H9 (cell line): ENCODE measurements around the gene ZNF184. TPM values are rescaled to one million over a fixed set of nuclear protein-coding genes. Genes with fewer than 3 reads are reported as not detected.

Source experiments
- DNase-seq: peaks from one replicate; pipeline ENCODE4 v3.0.0-alpha.2; 2017
- H2AFZ ChIP-seq: one replicate; pipeline ENCODE4 v1.6.1; 2013; ENCODE audit warnings: mild to moderate bottlenecking, low read length, control low read depth, moderate library complexity
- H2AK5ac ChIP-seq: 2 replicates; pipeline ENCODE4 v1.6.1; 2013; ENCODE audit warnings: low read length, control low read depth, mixed read lengths; ENCODE audit not compliant: insufficient read length
- H2BK120ac ChIP-seq: one replicate; pipeline ENCODE4 v1.6.1; 2013; ENCODE audit warnings: low read depth, mild to moderate bottlenecking, low read length, control low read depth, inconsistent platforms; ENCODE audit not compliant: poor library complexity, severe bottlenecking
- H2BK12ac ChIP-seq: 2 replicates; pipeline ENCODE4 v1.6.1; 2013; ENCODE audit warnings: low read length, control low read depth, mixed read lengths, low read depth; ENCODE audit not compliant: insufficient read length
- H2BK15ac ChIP-seq: 2 replicates; pipeline ENCODE4 v1.6.1; 2013; ENCODE audit warnings: low read depth, low read length, control low read depth
- H2BK20ac ChIP-seq: one replicate; pipeline ENCODE4 v1.6.1; 2013; ENCODE audit warnings: low read depth, mild to moderate bottlenecking, low read length, control low read depth, inconsistent platforms; ENCODE audit not compliant: poor library complexity, severe bottlenecking
- H2BK5ac ChIP-seq: 2 replicates; pipeline ENCODE4 v1.6.1; 2013; ENCODE audit warnings: low read length, control low read depth, mixed read lengths; ENCODE audit not compliant: insufficient read length
- H3K14ac ChIP-seq: 2 replicates; pipeline ENCODE4 v1.6.1; 2013; ENCODE audit warnings: low read length, control low read depth; ENCODE audit not compliant: insufficient read depth
- H3K18ac ChIP-seq: 2 replicates; pipeline ENCODE4 v1.6.1; 2013; ENCODE audit warnings: low read depth, mild to moderate bottlenecking, mixed read lengths, low read length, control low read depth; ENCODE audit not compliant: insufficient read length
- H3K23ac ChIP-seq: 2 replicates; pipeline ENCODE4 v1.6.1; 2013; ENCODE audit warnings: low read length, control low read depth, mixed read lengths, low read depth; ENCODE audit not compliant: insufficient read length
- H3K23me2 ChIP-seq: 2 replicates; pipeline ENCODE4 v1.6.1; 2013; ENCODE audit warnings: low read depth, mild to moderate bottlenecking, mixed read lengths, low read length, control low read depth; ENCODE audit not compliant: insufficient read length, poor library complexity, severe bottlenecking
- H3K27ac ChIP-seq: 2 replicates; pipeline ENCODE4 v1.5.1; 2013; ENCODE audit warnings: low read length, control low read depth, mixed read lengths, low read depth; ENCODE audit not compliant: insufficient read length
- H3K27me3 ChIP-seq: 2 replicates; pipeline ENCODE4 v1.6.1; 2013; ENCODE audit warnings: low read length, control low read depth, inconsistent platforms; ENCODE audit not compliant: insufficient read depth
- H3K4ac ChIP-seq: 2 replicates; pipeline ENCODE4 v1.6.1; 2013; ENCODE audit warnings: low read depth, mild to moderate bottlenecking, control low read depth, inconsistent platforms, low read length, moderate library complexity
- H3K4me1 ChIP-seq: 2 replicates; pipeline ENCODE4 v1.6.1; 2013; ENCODE audit warnings: low read length, control low read depth, inconsistent platforms; ENCODE audit not compliant: insufficient read depth
- H3K4me2 ChIP-seq: 2 replicates; pipeline ENCODE4 v1.6.1; 2013; ENCODE audit warnings: low read length, control low read depth, mixed read lengths; ENCODE audit not compliant: insufficient read length, insufficient read depth
- H3K56ac ChIP-seq: 2 replicates; pipeline ENCODE4 v1.6.1; 2013; ENCODE audit warnings: low read depth, mild to moderate bottlenecking, mixed read lengths, low read length, control low read depth; ENCODE audit not compliant: insufficient read length
- H3K79me1 ChIP-seq: 2 replicates; pipeline ENCODE4 v1.6.1; 2013; ENCODE audit warnings: low read depth, mild to moderate bottlenecking, moderate library complexity, low read length, control low read depth, inconsistent platforms; ENCODE audit not compliant: insufficient read depth, poor library complexity, severe bottlenecking
- H3K79me2 ChIP-seq: 2 replicates; pipeline ENCODE4 v1.6.1; 2013; ENCODE audit warnings: low read length, control low read depth, inconsistent platforms; ENCODE audit not compliant: insufficient read depth
- H3K9ac ChIP-seq: 2 replicates; pipeline ENCODE4 v1.6.1; 2013; ENCODE audit warnings: low read length, control low read depth, mixed read lengths; ENCODE audit not compliant: insufficient read length; ENCODE audit errors: extremely low read depth
- H3K9me3 ChIP-seq: one replicate; pipeline ENCODE4 v1.6.1; 2013; ENCODE audit warnings: low read depth, low read length, inconsistent platforms; ENCODE audit not compliant: control insufficient read depth
- H3T11ph ChIP-seq: one replicate; pipeline ENCODE4 v1.6.1; 2013; ENCODE audit warnings: mild to moderate bottlenecking, low read length, control low read depth, inconsistent platforms
- H4K20me1 ChIP-seq: one replicate; pipeline ENCODE4 v1.6.1; 2013; ENCODE audit not compliant: control insufficient read depth, insufficient read length, insufficient read depth
- H4K5ac ChIP-seq: 2 replicates; pipeline ENCODE4 v1.6.1; 2013; ENCODE audit warnings: low read depth, mild to moderate bottlenecking, mixed read lengths, low read length, control low read depth; ENCODE audit not compliant: insufficient read length
- H4K8ac ChIP-seq: replicated peaks from 2 replicates; pipeline ENCODE4 v1.6.1; 2013; ENCODE audit warnings: low read length, control low read depth, mixed read lengths, low read depth; ENCODE audit not compliant: insufficient read length
- H4K91ac ChIP-seq: 2 replicates; pipeline ENCODE4 v1.6.1; 2013; ENCODE audit warnings: low read depth, mild to moderate bottlenecking, moderate library complexity, mixed read lengths, low read length, control low read depth; ENCODE audit not compliant: insufficient read length
- H3K27ac Mint-ChIP-seq, 3 experiments: 2 replicates in 2 of 3; 3 replicates in 1 of 3; pipeline ENCODE4 v1.8.0; 2020 to 2021; ENCODE audit warnings: mixed read lengths in 3 of 3, mild to moderate bottlenecking in 1 of 3, moderate library complexity in 1 of 3
- H3K27me3 Mint-ChIP-seq: 2 replicates; pipeline ENCODE4 v1.8.0; 2021; ENCODE audit warnings: low read depth, mild to moderate bottlenecking, moderate library complexity, mixed read lengths
- H3K36me3 Mint-ChIP-seq, 3 experiments: 2 replicates in 2 of 3; 3 replicates in 1 of 3; pipeline ENCODE4 v1.8.0; 2020 to 2021; ENCODE audit warnings: low read depth in 3 of 3, mixed read lengths in 3 of 3; ENCODE audit not compliant: insufficient read depth in 1 of 3
- H3K4me1 Mint-ChIP-seq, 2 experiments: 2 replicates each; pipeline ENCODE4 v1.8.0; 2020; ENCODE audit warnings: mixed read lengths in 2 of 2
- H3K4me3 Mint-ChIP-seq, 2 experiments: 2 replicates in 1 of 2; 3 replicates in 1 of 2; pipeline ENCODE4 v1.8.0; 2020 to 2021; ENCODE audit warnings: mild to moderate bottlenecking in 2 of 2, mixed read lengths in 2 of 2, moderate library complexity in 1 of 2
- H3K9me3 Mint-ChIP-seq, 2 experiments: 2 replicates in 1 of 2; 3 replicates in 1 of 2; pipeline ENCODE4 v1.8.0; 2020; ENCODE audit warnings: mild to moderate bottlenecking in 2 of 2, mixed read lengths in 2 of 2, moderate library complexity in 1 of 2
- WGBS: extraction: QIAGEN DNeasy Blood & Tissue Kit; methylation state at CpG from one replicate; pipeline ENCODE4 v1.1.7; 2013; ENCODE audit warnings: missing lambda C conversion rate, low lambda C conversion rate, mixed read lengths; ENCODE audit not compliant: insufficient read length; ENCODE audit errors: extremely low coverage; 5-methylcytosine and 5-hydroxymethylcytosine counted together
- total RNA-seq: library from RNA; stranded (reverse); gene quantifications from 2 replicates; pipeline ENCODE4 v1.2.1, GENCODE V29; 2021
- TF ChIP-seq, protein P1 (sequence below): fragments of 200-600 bp; sonication (generic); conservative IDR thresholded peaks from 3 replicates; pipeline ENCODE4 v1.8.0; 2021; ENCODE audit warnings: antibody characterized with exemption, mild to moderate bottlenecking

ZNF184 gene
- total RNA-seq, 1 experiment from 2014 or later, result 6.3 TPM

DNA sequence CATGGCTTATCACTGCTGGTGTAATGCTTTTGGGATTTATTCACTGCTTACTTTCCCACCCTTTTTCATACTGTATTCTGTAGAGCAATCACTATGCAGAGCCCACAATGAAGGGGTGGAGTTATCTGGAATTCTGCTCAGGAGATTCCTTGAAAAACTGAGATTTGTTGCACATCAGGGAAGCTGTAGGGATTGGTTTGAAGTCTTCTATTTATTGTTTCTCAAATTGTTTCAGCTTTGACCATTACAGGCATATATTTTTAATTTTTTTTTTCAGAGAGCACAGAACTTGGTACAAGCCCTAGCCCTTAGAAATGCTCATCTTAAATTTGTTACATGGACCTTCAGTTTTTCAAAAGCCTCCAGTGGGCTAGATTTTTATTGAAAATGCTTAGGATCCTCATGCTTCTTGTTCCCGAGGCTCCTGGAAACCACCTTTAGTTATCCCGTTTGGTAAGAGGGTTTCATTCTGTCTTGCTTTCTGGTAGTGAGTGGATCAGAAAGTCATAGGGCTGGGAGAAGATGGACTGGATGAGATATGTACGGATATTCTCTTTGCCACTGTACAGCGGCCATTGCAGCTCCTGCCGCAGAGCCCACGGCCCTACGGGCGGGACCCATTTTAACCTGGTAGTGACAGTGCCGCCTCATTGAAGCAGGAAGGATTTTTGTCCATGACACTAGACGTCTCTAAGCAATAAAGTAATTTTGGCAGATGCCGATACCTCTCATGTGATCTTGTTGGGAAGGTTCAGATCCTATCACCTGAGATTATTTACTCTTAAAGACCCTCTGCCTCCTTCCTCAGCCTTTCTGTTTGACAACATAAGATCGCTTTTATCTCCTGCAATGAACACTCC lies 45.3 kb upstream of the ZNF184 start:
- H3K27me3 Mint-ChIP-seq, result peaks cover 24% of the 10 kb centered on the region
- WGBS, result no CpG with 5 or more reads among the region's 12 CpGs
- Histone ChIP-seq H3K23me2 (no peaks in the 10 kb centered on the region), H2BK12ac (no peak overlapping the region), H3K27ac (no peak overlapping the region), H3K4me2 (peak overlapping the region; percentile 47), H3K27me3 (no peaks in the 10 kb centered on the region), H2BK120ac (no peak overlapping the region), H2BK15ac (no peak overlapping the region), H2AK5ac (no peak overlapping the region), H3K79me1 (no peaks in the 10 kb centered on the region), H3K23ac (no peak overlapping the region), H3K9ac (no peak overlapping the region), H2BK5ac (no peak overlapping the region), H3K4ac (no peak overlapping the region), H3K56ac (no peak overlapping the region), H3K4me1 (no peaks in the 10 kb centered on the region), H3T11ph (no peak overlapping the region), H3K14ac (no peak overlapping the region), H3K18ac (no peak overlapping the region), H4K5ac (no peak overlapping the region), H4K91ac (no peak overlapping the region), H3K79me2 (no peaks in the 10 kb centered on the region), H2BK20ac (no peak overlapping the region), H4K8ac (no peak overlapping the region), H4K20me1 (no peaks in the 10 kb centered on the region), H2AFZ (no peak overlapping the region), H3K9me3 (no peaks in the 10 kb centered on the region)
- TF ChIP-seq, protein P1, sequence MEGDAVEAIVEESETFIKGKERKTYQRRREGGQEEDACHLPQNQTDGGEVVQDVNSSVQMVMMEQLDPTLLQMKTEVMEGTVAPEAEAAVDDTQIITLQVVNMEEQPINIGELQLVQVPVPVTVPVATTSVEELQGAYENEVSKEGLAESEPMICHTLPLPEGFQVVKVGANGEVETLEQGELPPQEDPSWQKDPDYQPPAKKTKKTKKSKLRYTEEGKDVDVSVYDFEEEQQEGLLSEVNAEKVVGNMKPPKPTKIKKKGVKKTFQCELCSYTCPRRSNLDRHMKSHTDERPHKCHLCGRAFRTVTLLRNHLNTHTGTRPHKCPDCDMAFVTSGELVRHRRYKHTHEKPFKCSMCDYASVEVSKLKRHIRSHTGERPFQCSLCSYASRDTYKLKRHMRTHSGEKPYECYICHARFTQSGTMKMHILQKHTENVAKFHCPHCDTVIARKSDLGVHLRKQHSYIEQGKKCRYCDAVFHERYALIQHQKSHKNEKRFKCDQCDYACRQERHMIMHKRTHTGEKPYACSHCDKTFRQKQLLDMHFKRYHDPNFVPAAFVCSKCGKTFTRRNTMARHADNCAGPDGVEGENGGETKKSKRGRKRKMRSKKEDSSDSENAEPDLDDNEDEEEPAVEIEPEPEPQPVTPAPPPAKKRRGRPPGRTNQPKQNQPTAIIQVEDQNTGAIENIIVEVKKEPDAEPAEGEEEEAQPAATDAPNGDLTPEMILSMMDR, result no peak
- peaks cover 6 to 10% of the 10 kb centered on the region in 2 experiments; a peak in 3 of 4 replicates for H3K4me1 Mint-ChIP-seq
- DNase-seq, result no peak
- H3K4me3 Mint-ChIP-seq, result peak overlapping the region; percentile 84 to 95
- H3K36me3 Mint-ChIP-seq, result no peaks in the 10 kb centered on the region; a peak in 1 of 7 replicates
- H3K9me3 Mint-ChIP-seq, result no peaks in the 10 kb centered on the region; a peak in 1 of 5 replicates
- H3K27ac Mint-ChIP-seq, result no peak overlapping the region
